ENCODE data around the gene ARRDC5. TPM values are rescaled to one million over a fixed set of nuclear protein-coding genes. Genes with fewer than 3 reads are reported as not detected.
"Not testable (repeated sequence)": the region's sequence is repeated elsewhere in the genome, so short reads cannot be mapped to it uniquely, and the experiment has no call there.

ARRDC5 gene
- total RNA-seq (under 1 TPM in 2 of 9 donors, not detected in 7; 0.43 to 0.70 TPM), polyA plus RNA-seq (under 1 TPM in 1 of 2 donors, not detected in 1; 0.04 TPM)
- long read RNA-seq, donor 1: 0 reads
- long read RNA-seq, donor 2: 0 reads
- long read RNA-seq, donor 3: 0 reads

DNA sequence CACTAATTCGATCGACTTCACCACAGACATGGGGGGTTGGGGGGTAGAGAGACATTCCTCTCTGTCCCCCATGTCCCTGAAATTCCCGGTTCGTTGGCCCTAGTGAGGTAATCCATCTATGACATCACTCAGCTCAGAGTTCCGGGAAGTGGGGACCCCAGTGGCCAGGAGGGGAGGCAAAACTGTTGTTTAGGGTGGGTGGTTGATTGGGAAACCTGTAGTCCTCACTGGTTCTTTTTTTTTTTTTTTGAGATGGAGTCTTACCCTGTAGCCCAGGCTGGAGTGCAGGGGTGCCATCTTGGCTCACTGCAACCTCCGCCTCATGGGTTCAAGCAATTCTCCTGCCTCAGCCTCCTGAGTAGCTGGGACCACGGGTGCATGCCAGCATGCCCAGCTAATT is at the start of gene ARRDC5:
Gene ARRDC5 (minus strand): TSS at position 101 of the 400 bp plus-strand sequence. CDS start 71 bp downstream, at position 30.
- WGBS, 4 donors: 69 to 82% (median 80%) methylated on average over 7 of the region's 7 CpGs
- no peak for ATAC-seq
- no peaks in the 10 kb centered on the region for H3K36me3 ChIP-seq
- no peak within 1 kb of the TSS for H3K4me3 ChIP-seq
- H3K27me3 ChIP-seq: no peaks in the 10 kb centered on the region
- intact Hi-C loops (cut with DNase I): no loop called here
- no peaks in the 10 kb centered on the region for H3K9me3 ChIP-seq
- no peak for TF ChIP-seq POLR2A (IDR thresholded peaks at IDR 0.05)
- TF ChIP-seq, protein P1, sequence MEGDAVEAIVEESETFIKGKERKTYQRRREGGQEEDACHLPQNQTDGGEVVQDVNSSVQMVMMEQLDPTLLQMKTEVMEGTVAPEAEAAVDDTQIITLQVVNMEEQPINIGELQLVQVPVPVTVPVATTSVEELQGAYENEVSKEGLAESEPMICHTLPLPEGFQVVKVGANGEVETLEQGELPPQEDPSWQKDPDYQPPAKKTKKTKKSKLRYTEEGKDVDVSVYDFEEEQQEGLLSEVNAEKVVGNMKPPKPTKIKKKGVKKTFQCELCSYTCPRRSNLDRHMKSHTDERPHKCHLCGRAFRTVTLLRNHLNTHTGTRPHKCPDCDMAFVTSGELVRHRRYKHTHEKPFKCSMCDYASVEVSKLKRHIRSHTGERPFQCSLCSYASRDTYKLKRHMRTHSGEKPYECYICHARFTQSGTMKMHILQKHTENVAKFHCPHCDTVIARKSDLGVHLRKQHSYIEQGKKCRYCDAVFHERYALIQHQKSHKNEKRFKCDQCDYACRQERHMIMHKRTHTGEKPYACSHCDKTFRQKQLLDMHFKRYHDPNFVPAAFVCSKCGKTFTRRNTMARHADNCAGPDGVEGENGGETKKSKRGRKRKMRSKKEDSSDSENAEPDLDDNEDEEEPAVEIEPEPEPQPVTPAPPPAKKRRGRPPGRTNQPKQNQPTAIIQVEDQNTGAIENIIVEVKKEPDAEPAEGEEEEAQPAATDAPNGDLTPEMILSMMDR (IDR thresholded peaks at IDR 0.05): no peak
- peaks cover 0 to 9% (median 0%) of the 10 kb centered on the region in 12 donors for H3K4me1 ChIP-seq
- no peak within 1 kb of the TSS for H3K27ac ChIP-seq
- no peak for DNase-seq

DNA sequence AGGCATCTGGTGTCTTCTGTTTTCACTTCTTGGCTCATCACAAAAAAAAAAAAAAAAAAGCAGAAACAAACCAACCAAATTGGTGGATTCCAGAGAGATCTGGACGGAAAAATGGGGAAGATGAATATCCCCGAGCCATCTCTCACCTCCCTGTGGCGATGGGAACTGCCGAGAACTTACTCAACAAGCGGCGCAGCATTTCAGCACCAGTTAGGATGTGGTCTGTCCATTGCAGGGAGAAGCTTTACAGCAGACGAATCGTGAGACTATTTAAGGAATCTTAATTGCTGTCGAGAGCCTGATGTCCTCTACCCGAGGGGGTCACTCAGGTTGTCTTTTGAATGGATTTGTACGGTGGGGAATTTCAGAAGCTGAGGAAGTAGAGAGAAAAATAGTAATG is 49.0 kb upstream of the ARRDC5 start:
- intact Hi-C loops (cut with DNase I): no loop called here
- 53 to 65% (median 58%) methylated on average over 11 of the region's 11 CpGs for WGBS, 4 donors
- TF ChIP-seq POLR2A (IDR thresholded peaks at IDR 0.05): no peak
- TF ChIP-seq, protein P1 (IDR thresholded peaks at IDR 0.05): no peak

DNA sequence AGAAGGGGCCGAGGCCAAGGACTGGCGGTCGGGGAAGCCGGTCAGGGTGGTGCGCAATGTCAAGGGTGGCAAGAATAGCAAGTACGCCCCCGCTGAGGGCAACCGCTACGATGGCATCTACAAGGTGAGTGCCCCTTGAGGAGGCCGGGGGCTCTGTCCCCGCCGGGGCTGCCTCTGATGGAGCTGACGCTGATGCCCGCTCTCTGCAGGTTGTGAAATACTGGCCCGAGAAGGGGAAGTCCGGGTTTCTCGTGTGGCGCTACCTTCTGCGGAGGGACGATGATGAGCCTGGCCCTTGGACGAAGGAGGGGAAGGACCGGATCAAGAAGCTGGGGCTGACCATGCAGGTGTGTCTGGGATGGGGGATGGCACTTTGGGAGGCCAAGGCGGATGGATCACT is 48.0 kb upstream of the ARRDC5 start:
- H3K27ac ChIP-seq; H3K27me3 ChIP-seq; H3K4me1 ChIP-seq; intact Hi-C loops (cut with DNase I); H3K4me3 ChIP-seq; H3K36me3 ChIP-seq; H3K9me3 ChIP-seq: not testable (repeated sequence)
- ATAC-seq: peak in 1 of 4 donors; percentile 42
- DNase-seq: peak in 1 of 5 donors; percentile 40
- 88 to 97% (median 95%) methylated on average over 16 to 23 of the region's 23 CpGs for WGBS, 4 donors

More for the DNA sequence above, 49.0 kb upstream of the ARRDC5 start:
- ATAC-seq (peak in 2 of 4 donors; percentile 28 to 42), DNase-seq (no peak)
- Histone ChIP-seq H3K4me3 (no peak overlapping the region), H3K27me3 (no peaks in the 10 kb centered on the region), H3K4me1 (peaks cover 0 to 3% (median 0%) of the 10 kb centered on the region in 12 donors), H3K27ac (no peak overlapping the region), H3K36me3 (peaks cover 0 to 5% (median 0%) of the 10 kb centered on the region in 9 donors), H3K9me3 (no peaks in the 10 kb centered on the region)

DNA sequence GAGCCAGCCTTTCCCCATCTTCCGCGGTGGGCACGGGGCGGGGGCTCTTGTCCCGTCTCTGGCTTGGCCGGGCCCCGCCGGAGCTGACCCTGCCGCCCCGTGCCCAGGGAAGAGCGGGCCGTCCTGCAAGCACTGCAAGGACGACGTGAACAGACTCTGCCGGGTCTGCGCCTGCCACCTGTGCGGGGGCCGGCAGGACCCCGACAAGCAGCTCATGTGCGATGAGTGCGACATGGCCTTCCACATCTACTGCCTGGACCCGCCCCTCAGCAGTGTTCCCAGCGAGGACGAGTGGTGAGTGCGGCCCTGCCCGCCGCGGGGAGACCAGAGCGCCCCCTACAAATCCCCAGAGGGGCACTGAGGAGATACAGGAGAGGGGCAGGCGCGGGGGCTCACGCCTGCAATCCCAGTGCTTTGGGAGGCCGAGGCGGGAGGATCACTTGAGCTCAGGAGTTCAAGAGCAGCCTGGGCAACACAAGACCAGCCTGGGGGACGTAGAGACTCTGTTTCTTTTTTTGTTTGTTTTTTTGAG is 39.0 kb upstream of the ARRDC5 start:
- H3K4me3 ChIP-seq; H3K27me3 ChIP-seq; H3K9me3 ChIP-seq; H3K27ac ChIP-seq; intact Hi-C loops (cut with DNase I); DNase-seq; H3K36me3 ChIP-seq; H3K4me1 ChIP-seq: not testable (repeated sequence)
- 96 to 99% (median 97%) methylated on average over 31 to 35 of the region's 35 CpGs for WGBS, 4 donors
- ATAC-seq: peak in 1 of 4 donors; percentile 51

DNA sequence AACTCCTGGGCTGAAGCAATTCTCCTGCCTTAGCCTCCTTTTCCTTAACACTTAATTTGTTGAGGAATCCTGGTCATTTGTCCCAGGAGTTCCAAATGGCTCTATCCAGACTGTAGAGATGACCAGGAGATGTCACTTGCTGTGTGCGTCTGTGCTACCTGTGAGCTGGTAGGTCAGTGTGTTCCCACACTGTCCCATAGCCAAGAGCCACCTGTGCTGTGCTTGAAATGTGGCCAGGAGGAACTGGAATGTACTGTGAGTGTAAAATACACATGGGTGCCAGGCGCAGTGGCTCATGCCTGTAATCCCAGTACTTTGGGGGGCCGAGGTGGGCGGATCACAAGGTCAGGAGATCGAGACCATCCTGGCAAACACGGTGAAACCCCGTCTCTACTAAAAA is 36.8 kb upstream of the ARRDC5 start:
- H3K9me3 ChIP-seq: no peaks in the 10 kb centered on the region
- peaks cover 0 to under 1% (median 0%) of the 10 kb centered on the region in 9 donors for H3K36me3 ChIP-seq
- H3K4me3 ChIP-seq: no peak overlapping the region
- no peak for DNase-seq
- no peaks in the 10 kb centered on the region for H3K27me3 ChIP-seq
- no peak overlapping the region for H3K27ac ChIP-seq
- no peaks in the 10 kb centered on the region for H3K4me1 ChIP-seq
- TF ChIP-seq, protein P1 (IDR thresholded peaks at IDR 0.05): no peak
- TF ChIP-seq POLR2A (IDR thresholded peaks at IDR 0.05): no peak
- intact Hi-C loops (cut with DNase I): no loop called here
- ATAC-seq: no peak
- 94 to 99% (median 97%) methylated on average over 7 of the region's 7 CpGs for WGBS, 4 donors

DNA sequence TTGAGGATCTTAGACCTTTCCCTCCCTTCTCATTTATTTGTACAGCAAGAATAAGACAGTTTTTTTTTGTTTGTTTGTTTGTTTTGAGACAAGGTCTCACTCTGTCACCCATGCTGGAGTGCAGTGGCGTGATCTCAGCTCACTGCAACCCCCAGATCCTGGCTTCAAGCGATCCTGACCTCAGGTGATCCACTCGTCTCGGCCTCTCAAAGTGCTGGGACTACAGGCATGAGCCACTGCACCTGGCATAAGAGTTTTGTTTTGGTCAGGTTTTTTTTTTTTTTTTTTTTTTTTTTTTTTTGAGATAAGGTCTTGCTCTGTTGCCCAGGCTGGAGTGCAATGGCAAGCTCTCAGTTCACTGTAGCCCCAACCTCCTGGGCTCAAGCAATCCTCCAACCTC is 35.8 kb upstream of the ARRDC5 start:
- intact Hi-C loops (cut with DNase I); ATAC-seq: not testable (repeated sequence)

More for the DNA sequence above, 35.8 kb upstream of the ARRDC5 start:
- H3K4me1 ChIP-seq, H3K36me3 ChIP-seq, H3K27me3 ChIP-seq, H3K27ac ChIP-seq, DNase-seq, H3K9me3 ChIP-seq, H3K4me3 ChIP-seq: not testable (repeated sequence)
- 94 to 97% (median 95%) methylated on average over 4 of the region's 4 CpGs for WGBS, 4 donors
